H1 (cell line): Measurements from ENCODE around the gene OR7G2. TPM values are rescaled to one million over a fixed set of nuclear protein-coding genes. Genes with fewer than 3 reads are reported as not detected.

Experiments used
- CTCF ChIA-PET: fragments of 300-600 bp; sonication (Branson Sonifier 250); formaldehyde crosslinking; loops from one replicate; lab custom pipeline; 2021; ENCODE audit not compliant: partially characterized antibody; lab: Charles Lee
- POLR2A ChIA-PET: fragments of 300-600 bp; sonication (Branson Sonifier 250); formaldehyde crosslinking; loops from one replicate; lab custom pipeline; 2021; ENCODE audit warnings: inconsistent platforms; ENCODE audit not compliant: partially characterized antibody; lab: Charles Lee
- DNase-seq, 2 experiments: peaks; one replicate each; pipeline versions ENCODE4 v3.0.0 to v3.0.0-alpha.2; 2010 to 2022; ENCODE audit warnings: low spot score in 2 of 2, low read depth in 1 of 2, mixed read lengths in 1 of 2
- FAIRE-seq: peaks from 2 replicates; lab custom pipeline; 2011; peaks lifted over from hg19 to GRCh38; lab: Jason Lieb, UNC
- H2AFZ ChIP-seq: 2 replicates; pipeline ENCODE4 v1.8.1; 2012; ENCODE audit warnings: low read length, inconsistent platforms
- H2AK5ac ChIP-seq: 2 replicates; pipeline ENCODE4 v1.6.1; 2013; ENCODE audit warnings: low read depth, low read length
- H2BK120ac ChIP-seq: replicated peaks from 2 replicates; pipeline ENCODE3; 2013; ENCODE audit warnings: low read depth, low read length, inconsistent platforms
- H2BK12ac ChIP-seq: 2 replicates; pipeline ENCODE4 v1.6.1; 2013; ENCODE audit warnings: low read depth, low read length
- H2BK15ac ChIP-seq: 2 replicates; pipeline ENCODE4 v1.6.1; 2013; ENCODE audit warnings: low read length
- H2BK20ac ChIP-seq: 2 replicates; pipeline ENCODE4 v1.6.1; 2013; ENCODE audit warnings: low read length
- H2BK5ac ChIP-seq: 2 replicates; pipeline ENCODE4 v1.6.1; 2013; ENCODE audit warnings: low read depth, low read length
- H3K14ac ChIP-seq: 2 replicates; pipeline ENCODE4 v1.6.1; 2013; ENCODE audit warnings: inconsistent platforms; ENCODE audit not compliant: insufficient read length
- H3K18ac ChIP-seq: 2 replicates; pipeline ENCODE4 v1.6.1; 2013; ENCODE audit warnings: low read length; ENCODE audit errors: extremely low read depth
- H3K23ac ChIP-seq: 2 replicates; pipeline ENCODE4 v1.6.1; 2013; ENCODE audit warnings: inconsistent platforms; ENCODE audit not compliant: insufficient read length
- H3K23me2 ChIP-seq: 2 replicates; pipeline ENCODE4 v1.6.1; 2013; ENCODE audit warnings: low read depth, low read length
- H3K27ac ChIP-seq: 2 replicates; pipeline ENCODE4 v1.6.1; 2011; ENCODE audit warnings: low read depth, low read length, inconsistent platforms
- H3K27me3 ChIP-seq, 4 experiments: replicated peaks in 1 of 4; 1 replicate in 1 of 4; 2 replicates in 3 of 4; pipeline versions ENCODE4 v1.6.1 to v1.8.1; 2011 to 2013; ENCODE audit warnings: low read length in 3 of 4, mild to moderate bottlenecking in 3 of 4, inconsistent platforms in 2 of 4, mixed read lengths in 2 of 4, moderate library complexity in 1 of 4; ENCODE audit not compliant: control insufficient read depth in 3 of 4, insufficient read depth in 3 of 4; ENCODE audit errors: extremely low read depth in 1 of 4
- H3K36me3 ChIP-seq, 4 experiments: 2 replicates each; pipeline versions ENCODE4 v1.6.1 to v1.8.1; 2011 to 2013; ENCODE audit warnings: mild to moderate bottlenecking in 4 of 4, low read length in 3 of 4, moderate library complexity in 2 of 4, control low read depth in 1 of 4, inconsistent platforms in 1 of 4; ENCODE audit not compliant: insufficient read depth in 4 of 4, control insufficient read depth in 2 of 4
- H3K4ac ChIP-seq: replicated peaks from 2 replicates; pipeline ENCODE3; 2013; ENCODE audit warnings: low read length, low read depth, mixed read lengths, inconsistent platforms; ENCODE audit not compliant: insufficient read length
- H3K4me1 ChIP-seq, 4 experiments: replicated peaks in 1 of 4; 1 replicate in 1 of 4; 2 replicates in 3 of 4; pipeline versions ENCODE4 v1.6.1 to v1.8.1; 2011 to 2013; ENCODE audit warnings: low read length in 3 of 4, inconsistent platforms in 2 of 4, mixed read lengths in 1 of 4; ENCODE audit not compliant: insufficient read depth in 4 of 4, control insufficient read depth in 3 of 4
- H3K4me2 ChIP-seq, 2 experiments: 2 replicates each; pipeline versions ENCODE4 v1.6.1 to v1.8.1; 2011 to 2013; ENCODE audit warnings: low read depth in 2 of 2, low read length in 2 of 2, control low read depth in 1 of 2, inconsistent platforms in 1 of 2, mild to moderate bottlenecking in 1 of 2; ENCODE audit not compliant: insufficient read depth in 1 of 2
- H3K4me3 ChIP-seq, 4 experiments: fragments of 200-600, 300-600 bp in 1 of 4; sonication (generic), shearing (Covaris generic), sonication (Bioruptor Twin) in 1 of 4; 2 replicates each; pipeline versions ENCODE4 v1.5.1 to v1.8.1; 2011 to 2016; ENCODE audit warnings: low read length in 4 of 4, low read depth in 3 of 4, control low read depth in 2 of 4, inconsistent platforms in 2 of 4, mild to moderate bottlenecking in 2 of 4, mixed read lengths in 1 of 4, moderate library complexity in 1 of 4; ENCODE audit not compliant: insufficient read depth in 2 of 4; ENCODE audit errors: extremely low read depth in 1 of 4
- H3K56ac ChIP-seq: replicated peaks from 2 replicates; pipeline ENCODE3; 2013; ENCODE audit warnings: low read depth, mild to moderate bottlenecking, mixed read lengths, low read length, inconsistent platforms; ENCODE audit not compliant: insufficient read length
- H3K79me1 ChIP-seq: 2 replicates; pipeline ENCODE4 v1.6.1; 2013; ENCODE audit warnings: low read depth, low read length, control low read depth
- H3K79me2 ChIP-seq, 2 experiments: 2 replicates each; pipeline versions ENCODE4 v1.6.1 to v1.8.1; 2012 to 2013; ENCODE audit warnings: low read length in 2 of 2, mild to moderate bottlenecking in 2 of 2, inconsistent platforms in 1 of 2; ENCODE audit not compliant: insufficient read depth in 2 of 2, control insufficient read depth in 1 of 2
- H3K9ac ChIP-seq, 4 experiments: replicated peaks in 1 of 4; 1 replicate in 1 of 4; 2 replicates in 3 of 4; pipeline versions ENCODE4 v1.6.1 to v1.8.1; 2011 to 2013; ENCODE audit warnings: low read depth in 3 of 4, low read length in 3 of 4, control low read depth in 2 of 4, mild to moderate bottlenecking in 2 of 4, moderate library complexity in 2 of 4, inconsistent platforms in 1 of 4; ENCODE audit errors: extremely low read depth in 1 of 4
- H3K9me3 ChIP-seq, 2 experiments: 2 replicates each; pipeline versions ENCODE4 v1.6.1 to v1.8.1; 2012 to 2013; ENCODE audit warnings: mild to moderate bottlenecking in 2 of 2, moderate library complexity in 2 of 2, control low read depth in 1 of 2, inconsistent platforms in 1 of 2, low read depth in 1 of 2, low read length in 1 of 2, mixed read lengths in 1 of 2; ENCODE audit not compliant: insufficient read depth in 2 of 2
- H4K20me1 ChIP-seq, 2 experiments: replicated peaks in 1 of 2; 2 replicates each; pipeline versions ENCODE3 to v1.8.1; 2011 to 2013; ENCODE audit warnings: inconsistent platforms in 2 of 2, low read length in 2 of 2, mild to moderate bottlenecking in 1 of 2; ENCODE audit not compliant: insufficient read depth in 2 of 2, control insufficient read depth in 1 of 2
- H4K5ac ChIP-seq: 2 replicates; pipeline ENCODE4 v1.6.1; 2013; ENCODE audit warnings: low read length, low read depth, mixed read lengths, inconsistent platforms; ENCODE audit not compliant: insufficient read length
- H4K8ac ChIP-seq: 2 replicates; pipeline ENCODE4 v1.8.0; 2013; ENCODE audit warnings: mild to moderate bottlenecking, moderate library complexity, low read length, inconsistent platforms; ENCODE audit not compliant: insufficient read depth; ENCODE audit errors: extremely low read depth
- H4K91ac ChIP-seq: replicated peaks from 2 replicates; pipeline ENCODE3; 2013; ENCODE audit warnings: low read length, mixed read lengths, inconsistent platforms; ENCODE audit not compliant: insufficient read length
- GTF2F1 ChIP-seq: IDR thresholded peaks from 2 replicates; pipeline ENCODE4 v1.6.1; 2012; ENCODE audit warnings: low read depth, low read length, improper control_type of control experiment, borderline replicate concordance
- TBP ChIP-seq: IDR thresholded peaks from 2 replicates; pipeline ENCODE4 v1.6.1; 2011; ENCODE audit warnings: low read depth, low read length, improper control_type of control experiment
- WGBS, 2 experiments: shearing (Covaris generic) in 1 of 2; methylation state at CpG; one replicate each; pipeline versions ENCODE4 v1.1.6 to v1.1.7; 2013 to 2015; ENCODE audit warnings: low lambda C conversion rate in 2 of 2, mixed read lengths in 2 of 2, inconsistent platforms in 1 of 2, low coverage in 1 of 2, missing lambda C conversion rate in 1 of 2; ENCODE audit not compliant: insufficient replicate concordance in 2 of 2, insufficient coverage in 1 of 2, insufficient read length in 1 of 2; ENCODE audit errors: extremely low coverage in 1 of 2, missing lambda C conversion rate in 1 of 2; 5-methylcytosine and 5-hydroxymethylcytosine counted together
- long read RNA-seq, 2 experiments: library from RNA in 1 of 2; library from capped mRNA in 1 of 2; stranded (forward); transcript quantifications; one replicate each; pipeline ENCODE4 v2.0.0, GENCODE V29; 2021; ENCODE audit warnings: inconsistent platforms in 1 of 2
- polyA minus RNA-seq, 3 experiments: library from RNA; depleted of rRNA, polyadenylated mRNA; stranded (reverse); fragments of >200 nt; gene quantifications; 1 replicate in 2 of 3; 2 replicates in 1 of 3; pipeline ENCODE4 v1.2.3, GENCODE V29; 2011
- polyA plus RNA-seq, 7 experiments: library from polyadenylated mRNA; depleted of rRNA in 3 of 7; stranded (reverse) in 5 of 7; unstranded in 2 of 7; fragments of >200 nt in 5 of 7; fragments of 200-250 nt in 2 of 7; gene quantifications; 1 replicate in 5 of 7; 2 replicates in 1 of 7; 4 replicates in 1 of 7; pipeline versions ENCODE4 v1.2.1 to v1.2.3, GENCODE V29; 2011 to 2013; ENCODE audit warnings: missing spikeins in 2 of 7, mixed read lengths in 2 of 7
- total RNA-seq: library from RNA; stranded (reverse); fragmentation: NEBNext Ultra II Directional; extraction: Animal tissue kit (Norgen Biotek cat#: 25700); gene quantifications from 2 replicates; pipeline ENCODE4 v1.2.1, GENCODE V29; 2021

The OR7G2 gene
- total RNA-seq (not detected in 2 replicates), polyA plus RNA-seq (2011; rRNA removed) (not detected in 2 replicates), polyA minus RNA-seq (2011; rRNA and poly(A)+ RNA removed) (not detected in 2 replicates)
- polyA plus RNA-seq (2011; cell fraction: cytosol; rRNA removed), result not detected
- not detected for polyA plus RNA-seq (2011; cell fraction: nucleus; rRNA removed)
- not detected in 4 replicates for polyA plus RNA-seq (2012, experiment 1 of 2)
- not detected for polyA plus RNA-seq (2012, experiment 2 of 2)
- polyA plus RNA-seq (2013, experiment 1 of 2), result not detected
- polyA plus RNA-seq (2013, experiment 2 of 2), result not detected
- polyA minus RNA-seq (2011; cell fraction: cytosol; rRNA and poly(A)+ RNA removed), result not detected
- polyA minus RNA-seq (2011; cell fraction: nucleus; rRNA and poly(A)+ RNA removed), result not detected
- long read RNA-seq, experiment 1, result 0 reads
- long read RNA-seq, experiment 2, result 0 reads

DNA sequence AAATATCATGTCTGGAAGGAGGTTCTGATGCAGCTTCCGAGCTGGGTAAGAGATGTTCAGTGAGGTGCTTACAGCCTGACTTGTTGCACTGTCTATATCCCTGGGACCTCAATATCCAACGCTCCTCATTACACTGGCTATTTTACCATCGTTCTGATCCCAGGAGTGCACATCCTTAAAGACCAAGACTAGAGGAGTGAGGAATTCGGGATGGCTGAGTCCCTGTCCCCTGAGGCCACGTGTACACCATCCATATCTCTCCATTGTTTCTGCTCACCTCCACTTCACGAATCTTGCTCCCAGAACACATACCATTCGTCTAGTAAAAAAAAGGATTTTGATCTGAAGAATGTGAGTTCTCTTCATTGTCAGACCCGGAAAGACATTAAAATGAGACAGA lies at the start of gene OR7G2:
Gene OR7G2 (minus strand): TSS at position 101 of the 400 bp plus-strand sequence. CDS start 4,232 bp downstream, outside the sequence.
- Histone ChIP-seq H2AFZ (no peak within 1 kb of the TSS), H3K4ac (no peak within 1 kb of the TSS), H3K79me2 (no peaks in the 10 kb centered on the region), H3K56ac (no peak within 1 kb of the TSS), H2BK15ac (no peak within 1 kb of the TSS), H3K18ac (no peak within 1 kb of the TSS), H3K23ac (no peak within 1 kb of the TSS), H3K4me3 (no peak within 1 kb of the TSS), H3K9ac (no peak within 1 kb of the TSS), H3K27me3 (no peaks in the 10 kb centered on the region), H3K9me3 (peaks cover 35% of the 10 kb centered on the region in 2 experiments), H2BK12ac (no peak within 1 kb of the TSS), H3K4me2 (no peak within 1 kb of the TSS), H2BK5ac (no peak within 1 kb of the TSS), H3K27ac (no peak within 1 kb of the TSS), H3K14ac (no peak within 1 kb of the TSS), H4K8ac (no peak within 1 kb of the TSS), H2BK20ac (no peak within 1 kb of the TSS), H3K36me3 (no peaks in the 10 kb centered on the region), H3K79me1 (no peaks in the 10 kb centered on the region), H2AK5ac (no peak within 1 kb of the TSS), H3K23me2 (no peaks in the 10 kb centered on the region), H2BK120ac (no peak within 1 kb of the TSS), H3K4me1 (no peaks in the 10 kb centered on the region), H4K20me1 (no peaks in the 10 kb centered on the region), H4K5ac (no peak within 1 kb of the TSS), H4K91ac (no peak within 1 kb of the TSS)
- POLR2A ChIA-PET, result no interaction called here
- no peak for DNase-seq
- CTCF ChIA-PET, result interaction anchor here (1.4 kb wide), 1 partner anchor 120 kb away, joined by 4 read pairs; no protein-coding TSS in a partner anchor
- 69% methylated on average over 8 of the region's 8 CpGs; no CpG with 5 or more reads in 1 of the 2 experiments for WGBS, 2 experiments
- FAIRE-seq, result no peak
- TF ChIP-seq TBP (no peak), GTF2F1 (no peak)
